K562 (cell line): ENCODE data around the gene ANKRD13D. TPM values are rescaled to one million over a fixed set of nuclear protein-coding genes. Genes with fewer than 3 reads are reported as not detected.

Source experiments
- ATAC-seq: fragments of 200-7000 bp; cut with Tn5 transposase; 3 replicates; pipeline ENCODE4 v1.9.1; 2020; ENCODE audit warnings: moderate library complexity
- BruUV-seq: library from RNA; stranded (reverse); fragments of 400-500 nt; replicated peaks from 2 replicates; lab custom pipeline; 2021; lab: Mats Ljungman, UMichigan
- CTCF ChIA-PET: fragments of 300-600 bp; formaldehyde crosslinking; extraction: SDS; loops from one replicate; lab custom pipeline; 2021; ENCODE audit warnings: low intra/inter-chr PET ratio; lab: Yijun Ruan, JAX
- POLR2A ChIA-PET: fragments of 300-600, 350-650 bp; sonication (Branson Sonifier 250); formaldehyde crosslinking; extraction: SDS; loops from one replicate; lab custom pipeline; 2021; ENCODE audit warnings: antibody characterized with exemption, inconsistent platforms; lab: Yijun Ruan, JAX
- DNase-seq, 4 experiments: peaks; one replicate each; pipeline versions ENCODE4 v3.0.0 to v3.0.0-alpha.2; 2011 to 2018; ENCODE audit warnings: low spot score in 3 of 4, mixed read lengths in 3 of 4; ENCODE audit errors: extremely low read depth in 1 of 4
- FAIRE-seq: peaks from 2 replicates; lab custom pipeline; 2011; peaks lifted over from hg19 to GRCh38; lab: Jason Lieb, UNC
- H2AFZ ChIP-seq: 2 replicates; pipeline ENCODE4 v1.6.0; 2011; ENCODE audit warnings: low read depth, low read length, control low read depth, inconsistent platforms
- H3K27ac ChIP-seq: fragments of 200-600 bp; 3 replicates; pipeline ENCODE4 v1.8.0; 2011; ENCODE audit warnings: low read depth, mild to moderate bottlenecking, control low read depth, inconsistent platforms, low read length, moderate library complexity, mixed read lengths; ENCODE audit errors: extremely low read depth
- H3K27me3 ChIP-seq, 2 experiments: fragments of 300-600 bp in 1 of 2; 2 replicates in 1 of 2; 3 replicates in 1 of 2; pipeline versions ENCODE4 v1.6.0 to v1.8.0; 2011; ENCODE audit warnings: inconsistent platforms in 2 of 2, low read length in 2 of 2, mild to moderate bottlenecking in 1 of 2, mixed read lengths in 1 of 2, moderate library complexity in 1 of 2; ENCODE audit not compliant: control insufficient read depth in 2 of 2, insufficient read depth in 2 of 2
- H3K36me3 ChIP-seq: fragments of 300-600 bp; 3 replicates; pipeline ENCODE4 v1.8.0; 2011; ENCODE audit warnings: mild to moderate bottlenecking, low read length, inconsistent platforms; ENCODE audit not compliant: control insufficient read depth, insufficient read depth
- H3K4me1 ChIP-seq, 2 experiments: fragments of 200-600 bp in 1 of 2; replicated peaks in 1 of 2; 2 replicates in 1 of 2; 3 replicates in 1 of 2; pipeline versions ENCODE4 v1.5.1 to v1.8.0; 2011; ENCODE audit warnings: inconsistent platforms in 2 of 2, low read length in 2 of 2, mild to moderate bottlenecking in 1 of 2, mixed read lengths in 1 of 2, moderate library complexity in 1 of 2; ENCODE audit not compliant: control insufficient read depth in 2 of 2, insufficient read depth in 2 of 2
- H3K4me2 ChIP-seq: 2 replicates; pipeline ENCODE4 v1.6.1; 2011; ENCODE audit warnings: low read length, control low read depth, inconsistent platforms, mixed read lengths; ENCODE audit not compliant: insufficient read depth
- H3K4me3 ChIP-seq: fragments of 200-600 bp; sonication (generic), shearing (Covaris generic); 2 replicates; pipeline ENCODE4 v1.5.1; 2016; ENCODE audit warnings: control low read depth, inconsistent platforms
- H3K79me2 ChIP-seq: fragments of 200-600 bp; 3 replicates; pipeline ENCODE4 v1.8.0; 2011; ENCODE audit warnings: low read length, inconsistent platforms; ENCODE audit not compliant: control insufficient read depth, insufficient read depth
- H3K9ac ChIP-seq, 2 experiments: 2 replicates each; pipeline versions ENCODE4 v1.6.0 to v1.6.1; 2011; ENCODE audit warnings: low read depth in 2 of 2, low read length in 2 of 2, control low read depth in 1 of 2, inconsistent platforms in 1 of 2, mild to moderate bottlenecking in 1 of 2, mixed read lengths in 1 of 2; ENCODE audit not compliant: insufficient read depth in 1 of 2
- H3K9me1 ChIP-seq: one replicate; pipeline ENCODE4 v1.6.0; 2011; ENCODE audit warnings: inconsistent platforms, mild to moderate bottlenecking, low read length, moderate library complexity; ENCODE audit not compliant: control insufficient read depth, insufficient read depth
- H3K9me3 ChIP-seq: replicated peaks from 2 replicates; pipeline ENCODE4 v1.5.1; 2011; ENCODE audit warnings: low read depth, low read length, inconsistent platforms; ENCODE audit not compliant: control insufficient read depth, insufficient read depth
- H4K20me1 ChIP-seq: replicated peaks from 2 replicates; pipeline ENCODE4 v1.6.1; 2011; ENCODE audit warnings: low read length, inconsistent platforms, mixed read lengths; ENCODE audit not compliant: control insufficient read depth, insufficient read depth
- CBX1 ChIP-seq: sonication (generic); IDR thresholded peaks from 2 replicates; pipeline ENCODE4 v1.6.1; 2016; ENCODE audit warnings: antibody characterized with exemption, low read depth, mild to moderate bottlenecking
- HNRNPLL ChIP-seq: fragments of 200-400 bp; formaldehyde crosslinking; IDR thresholded peaks from 2 replicates; pipeline ENCODE4 v1.6.1; 2017; ENCODE audit warnings: low read length, low read depth, mild to moderate bottlenecking; ENCODE audit not compliant: poor library complexity, severe bottlenecking
- IFI16 ChIP-seq: fragments of 250-450 bp; sonication (Bioruptor Pico); IDR thresholded peaks from 2 replicates; pipeline ENCODE4 v2.1.2; 2022; ENCODE audit warnings: mild to moderate bottlenecking, inconsistent platforms
- IRF2 ChIP-seq: sonication (generic); formaldehyde crosslinking; IDR thresholded peaks from 2 replicates; pipeline ENCODE4 v1.8.1; 2022; ENCODE audit warnings: mild to moderate bottlenecking, missing genetic modification reagents
- MAFK ChIP-seq: IDR thresholded peaks from 2 replicates; pipeline ENCODE4 v1.6.1; 2011; ENCODE audit warnings: low read length, improper control_type of control experiment
- PHTF2 ChIP-seq: fragments of 250-450 bp; sonication (Bioruptor Pico); IDR thresholded peaks from 2 replicates; pipeline ENCODE4 v1.5.0; 2021; ENCODE audit warnings: mild to moderate bottlenecking
- POLR2G ChIP-seq: fragments of 200-400 bp; formaldehyde crosslinking; IDR thresholded peaks from 2 replicates; pipeline ENCODE4 v1.6.1; 2017; ENCODE audit warnings: low read depth, mild to moderate bottlenecking, antibody characterized with exemption, low read length, moderate library complexity
- SNRNP70 ChIP-seq: fragments of 200-400 bp; formaldehyde crosslinking; optimal IDR thresholded peaks from 2 replicates; pipeline ENCODE3; 2017; ENCODE audit warnings: low read depth, low read length
- ZNF274 ChIP-seq: IDR thresholded peaks from 2 replicates; pipeline ENCODE4 v1.6.1; 2011; ENCODE audit warnings: low read depth, mild to moderate bottlenecking, low read length, moderate library complexity, borderline replicate concordance
- ZNF696 ChIP-seq: fragments of 250-450 bp; sonication (Bioruptor Pico); conservative IDR thresholded peaks from 2 replicates; pipeline ENCODE4 v1.4.0; 2020; ENCODE audit warnings: mild to moderate bottlenecking, moderate library complexity
- ZNF699 ChIP-seq: fragments of 250-450 bp; sonication (Bioruptor Pico); IDR thresholded peaks from 2 replicates; pipeline ENCODE4 v1.8.0; 2021; ENCODE audit warnings: mild to moderate bottlenecking, moderate library complexity; ENCODE audit not compliant: insufficient replicate concordance
- ZNF717 ChIP-seq: fragments of 250-450 bp; sonication (Bioruptor Pico); IDR thresholded peaks from 2 replicates; pipeline ENCODE4 v1.5.0; 2021
- WGBS: fragments of 100-300 bp; shearing (Covaris generic); methylation state at CpG from one replicate; pipeline ENCODE4 v1.1.6; 2016; ENCODE audit warnings: low coverage, mixed read lengths; ENCODE audit not compliant: insufficient coverage; ENCODE audit errors: missing lambda C conversion rate; 5-methylcytosine and 5-hydroxymethylcytosine counted together
- in situ Hi-C: fragments of 300-500 bp; cut with MboI; formaldehyde crosslinking; loops from 4 replicates; pipeline ENCODE4 v1.15.0; 2018; ENCODE audit warnings: inconsistent platforms, mixed read lengths
- intact Hi-C: fragments of 100-400 bp; cut with micrococcal nuclease; formaldehyde crosslinking; loops from 2 replicates; pipeline ENCODE4 v1.14.2; 2022
- polyA plus RNA-seq, 8 experiments: library from polyadenylated mRNA; depleted of rRNA in 4 of 8; stranded (reverse) in 5 of 8; unstranded in 3 of 8; fragments of >200 nt; fragmentation: Nextera tagmentation in 2 of 8; fragmentation: Illumina TruSeq in 1 of 8; extraction: Ambion mirVana in 2 of 8; extraction: Trizol in 1 of 8; gene quantifications; 2 replicates each; pipeline versions ENCODE4 v1.2.1 to v1.2.3, GENCODE V29; 2011 to 2014; ENCODE audit warnings: inconsistent platforms in 1 of 8, missing spikeins in 1 of 8
- total RNA-seq, 7 experiments: library from RNA; depleted of rRNA in 6 of 7; stranded (reverse); fragments of >200 nt in 6 of 7; fragmentation: Illumina TruSeq in 2 of 7; extraction: Trizol in 2 of 7; gene quantifications; 2 replicates each; pipeline versions ENCODE4 v1.2.1 to v1.2.3, GENCODE V29; 2011 to 2021; ENCODE audit warnings: low replicate concordance in 1 of 7

Gene ANKRD13D
- total and polyA plus RNA-seq, 9 of the 15 experiments (the other 6 are each of a cell fraction or from before 2014, with no cell fraction given): 0.94 to 40.9 (median 22.4) TPM

DNA sequence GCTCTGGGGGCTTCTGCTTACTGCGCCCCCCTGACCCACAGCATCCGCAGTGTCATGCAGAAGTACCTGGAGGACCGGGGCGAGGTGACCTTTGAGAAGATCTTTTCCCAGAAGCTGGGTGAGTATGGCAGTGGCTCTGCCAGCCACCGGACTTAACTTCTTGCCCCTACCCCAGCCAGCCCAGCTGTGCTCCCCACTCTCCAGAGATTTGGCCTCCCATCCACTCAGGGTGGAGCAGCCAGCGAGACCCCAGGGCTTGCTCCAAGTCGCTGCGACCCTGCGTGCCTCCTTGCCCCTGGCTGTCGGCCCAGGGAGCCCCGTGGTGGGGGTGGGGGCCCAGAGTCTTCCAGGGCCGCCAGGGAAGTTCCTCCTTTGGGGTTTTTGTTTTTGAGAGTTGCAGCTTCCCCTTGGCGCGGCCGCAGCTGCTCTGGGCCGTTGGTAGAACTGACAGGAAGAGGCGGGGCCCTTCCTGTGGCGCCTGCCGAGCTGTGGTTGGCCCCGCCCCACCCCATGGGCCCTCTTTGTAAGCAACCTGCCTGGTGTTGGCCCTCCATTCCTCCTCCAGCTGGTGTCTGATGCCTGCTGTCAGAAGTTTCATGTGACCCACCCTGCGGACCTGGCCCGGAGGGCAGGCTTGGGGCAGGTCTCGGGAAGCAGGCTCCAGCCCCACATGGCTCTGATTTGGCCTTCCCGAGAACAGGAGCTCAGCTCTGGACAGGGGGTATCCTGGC, 11.7 kb upstream of the ANKRD13D start (continued):
- TF ChIP-seq IFI16 (CRISPR knock-in tag): no peak

- no TSS peak for BruUV-seq
- FAIRE-seq: no peak
- H3K4me2 ChIP-seq: peak overlapping the region; percentile 82
These were observed 10.8 kb upstream of the ANKRD13D start for GRCh38 chr11:67278135-67278938.

More at GRCh38 chr11:67278135-67278938, 10.8 kb upstream of the ANKRD13D start:
- no peak for DNase-seq
- H3K36me3 ChIP-seq: peaks cover 81% of the 10 kb centered on the region; the same call in 2 of the 3 replicates
- H3K27me3 ChIP-seq: no peaks in the 10 kb centered on the region
- intact Hi-C loops: no loop called here
- peaks cover 27 to 83% of the 10 kb centered on the region in 2 experiments for H3K4me1 ChIP-seq
- no peaks in the 10 kb centered on the region for H3K9me3 ChIP-seq
- H3K9ac ChIP-seq: peak overlapping the region; percentile 82 to 93
- H3K4me3 ChIP-seq: peak overlapping the region; percentile 37; the same call in 1 of the 2 replicates
- ChIA-PET POLR2A (interaction anchor here (0.5 to 2.1 kb wide), 8 partner anchors 8 to 27 kb away, joined by 3 to 29 read pairs (median 5); partner anchors contain the start of gene ANKRD13D), CTCF (interaction anchor here (0.9 kb wide), 1 partner anchor 40 kb away, joined by 3 read pairs; no protein-coding TSS in a partner anchor)
- H4K20me1 ChIP-seq: no peaks in the 10 kb centered on the region
- in situ Hi-C loops: loop anchor here (5.0 kb wide), 1 partner anchor 34 kb away; no protein-coding TSS in a partner anchor
- H3K79me2 ChIP-seq: peaks cover 59% of the 10 kb centered on the region
- H3K27ac ChIP-seq: peak overlapping the region; percentile 95
- no peak for ATAC-seq
- TF ChIP-seq HNRNPLL (peak; percentile 5), ZNF717 (CRISPR knock-in tag) (no peak), ZNF696 (CRISPR knock-in tag) (no peak), PHTF2 (CRISPR knock-in tag) (0 out of 2 replicates have a peak, but pooled peaks have one; percentile 28), POLR2G (0 out of 2 replicates have a peak, but pooled peaks have one; percentile 50), ZNF699 (CRISPR knock-in tag) (no peak), CBX1 (0 out of 2 replicates have a peak, but pooled peaks have one; percentile 0), SNRNP70 (no peak), IRF2 (CRISPR knock-in tag) (0 out of 2 replicates have a peak, but pooled peaks have one; percentile 13), MAFK (no peak), ZNF274 (no peak)
- H2AFZ ChIP-seq: no peak overlapping the region
- WGBS: 87% methylated on average over 13 of the region's 14 CpGs
- H3K9me1 ChIP-seq: no peaks in the 10 kb centered on the region
